ENCODE results near the gene ODAD3.

- TF ChIP-seq POLR2A (IDR thresholded peaks at IDR 0.05; ENCODE audit: low read length), result no peak
- TF ChIP-seq GATA1 (IDR thresholded peaks at IDR 0.05; ENCODE audit: low read depth, low read length), result no peak
These were observed 61.6 kb downstream of the ODAD3 start for GRCh38 chr19:11373166-11373884.

Measured in erythroblast (primary cell).